CD4-positive, alpha-beta T cell treated with Interleukin-15 for 4 hours (primary cell): ENCODE results near the gene CTDNEP1.

Experiments
- DNase-seq: peaks from one replicate; pipeline ENCODE4 v3.0.0-alpha.2; 2020; ENCODE audit warnings: low spot score

The CTDNEP1 gene

GRCh38 chr17:7280519-7281073, 29.1 kb upstream of the CTDNEP1 start:
- peak; percentile 87 for DNase-seq

DNA sequence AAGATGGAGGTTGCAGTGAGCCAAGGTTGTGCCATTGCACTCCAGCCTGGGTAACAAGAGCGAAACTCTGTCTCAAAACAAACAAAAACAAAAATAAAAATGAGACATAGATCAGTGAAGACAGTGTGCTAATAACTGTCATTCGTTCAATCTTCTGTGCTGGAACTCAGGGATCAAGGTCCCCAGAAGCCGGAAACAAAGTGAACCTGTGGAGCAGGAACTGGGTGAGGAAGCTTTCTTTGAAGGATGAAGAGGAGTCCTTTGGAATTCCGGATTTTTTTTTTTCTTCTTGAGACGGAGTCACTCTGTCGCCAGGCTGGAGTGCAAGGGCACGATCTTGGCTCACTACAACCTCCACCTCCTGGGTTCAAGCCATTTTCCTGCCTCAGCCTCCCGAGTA, 27.9 kb upstream of the CTDNEP1 start:
- DNase-seq: no peak

DNA sequence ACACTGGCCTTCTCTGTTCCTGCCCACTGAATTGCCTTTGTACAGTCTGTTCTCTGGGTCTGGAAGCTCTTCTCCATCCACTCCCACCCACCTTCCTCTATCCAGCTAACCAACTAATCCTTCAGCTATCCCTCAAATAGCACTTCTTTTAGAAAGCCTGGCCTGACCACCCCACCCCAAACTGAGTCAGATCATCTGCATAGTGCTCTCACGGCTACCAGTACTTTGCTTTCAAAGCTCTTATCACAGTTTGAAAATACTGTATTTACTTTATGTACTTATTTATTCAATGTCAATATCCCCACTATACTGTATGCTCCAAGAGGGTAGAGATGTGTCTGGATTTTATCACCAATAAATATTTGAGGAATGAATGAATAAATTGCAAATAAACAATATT, 15.2 kb upstream of the CTDNEP1 start:
- no peak for DNase-seq

DNA sequence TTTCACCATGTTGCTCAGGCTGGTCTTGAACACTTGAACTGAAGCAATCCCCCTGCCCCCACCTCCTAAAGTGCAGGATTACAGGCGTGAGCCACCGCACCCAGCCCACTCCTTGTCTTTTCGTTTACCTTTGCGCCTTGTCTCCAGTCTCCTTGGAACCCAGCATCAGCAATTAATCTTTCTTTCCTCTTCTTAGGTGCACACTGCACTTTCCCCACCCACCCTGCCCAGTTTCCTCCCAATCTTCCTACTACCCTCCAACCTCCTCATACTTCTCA, 12.2 kb upstream of the CTDNEP1 start:
- no peak for DNase-seq

- no peak for DNase-seq
Observed at GRCh38 chr17:7262935-7263800, 11.6 kb upstream of the CTDNEP1 start.

DNA sequence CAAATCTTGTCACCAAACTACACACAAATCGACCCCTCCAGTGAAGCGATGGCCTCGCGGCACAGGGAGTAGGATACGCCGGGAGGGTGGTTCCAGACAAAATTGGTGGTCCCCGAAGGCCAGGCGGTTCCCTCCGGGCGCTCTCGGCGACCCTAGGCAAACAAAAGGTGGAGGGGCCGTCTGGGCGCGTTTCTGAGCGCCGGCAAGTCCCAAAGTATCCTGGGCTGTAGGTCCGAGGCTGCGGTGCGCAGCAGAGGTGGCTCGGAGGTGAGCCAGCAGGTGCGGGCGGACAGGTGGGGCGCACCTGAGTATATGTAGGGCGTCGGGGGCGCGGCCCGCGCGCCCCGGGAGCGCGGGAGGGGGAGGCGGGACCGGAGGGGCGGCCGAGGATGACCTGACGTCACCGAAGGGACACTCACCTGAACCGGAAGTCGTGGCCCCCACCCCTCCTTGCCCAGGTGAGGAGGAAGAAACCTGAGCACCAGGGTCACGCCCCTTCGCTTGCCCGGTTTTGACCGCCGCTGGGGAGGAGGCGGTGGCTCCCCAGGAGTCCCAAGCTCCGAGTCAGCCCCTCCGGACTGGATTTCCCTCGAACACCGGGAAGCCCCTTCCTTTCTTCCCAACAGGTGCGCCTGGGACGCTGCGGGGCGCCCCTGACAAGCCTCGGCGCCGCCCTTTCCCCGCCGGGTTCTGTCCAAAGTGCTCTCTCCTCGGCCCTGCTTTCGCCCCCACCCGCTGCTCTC, 10.8 kb upstream of the CTDNEP1 start, which contains the start of gene CLDN7:
CLDN7 (minus strand) TSS at position 287 of the 743 bp plus-strand sequence. CDS start 435 bp downstream, outside the sequence.
- DNase-seq: no peak

DNA sequence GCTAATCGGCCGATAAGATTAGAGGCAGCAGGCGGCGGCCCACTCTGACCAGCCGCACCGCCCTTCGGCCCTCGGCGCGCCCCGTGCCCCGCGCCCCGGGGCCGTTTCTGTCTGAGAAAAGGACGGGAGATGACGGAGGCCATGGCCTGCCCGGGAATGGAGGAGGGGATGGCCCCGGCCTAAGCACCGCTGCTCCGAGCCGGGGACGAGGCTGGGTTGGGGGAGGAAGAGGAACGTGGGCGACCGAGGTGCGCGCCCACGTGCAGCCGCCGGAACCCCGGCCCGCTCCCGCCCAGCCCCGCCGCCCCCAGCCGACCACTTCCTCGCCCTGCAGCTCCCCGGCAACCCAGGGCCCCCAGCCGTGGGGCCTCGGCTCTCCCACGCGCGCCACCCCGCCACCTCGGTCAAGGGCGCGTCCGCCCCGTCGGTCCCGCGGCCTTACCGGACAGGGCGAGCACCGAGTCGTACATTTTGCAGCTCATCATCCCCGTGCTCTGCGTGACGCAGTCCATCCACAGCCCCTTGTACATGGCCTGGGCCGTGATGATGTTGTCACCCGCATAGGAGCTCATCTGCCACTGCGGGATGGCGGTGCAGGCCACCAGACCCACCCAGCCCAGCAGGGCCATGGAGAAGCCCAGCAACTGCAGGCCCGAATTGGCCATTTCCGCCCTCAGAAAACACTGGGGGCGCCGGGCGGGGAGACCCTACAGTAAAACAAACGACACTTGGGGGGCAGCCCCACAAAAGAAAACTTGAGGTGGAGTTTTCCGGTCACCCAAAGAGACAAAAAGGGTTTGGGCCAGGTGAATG, 10.1 kb upstream of the CTDNEP1 start:
- no peak for DNase-seq

DNA sequence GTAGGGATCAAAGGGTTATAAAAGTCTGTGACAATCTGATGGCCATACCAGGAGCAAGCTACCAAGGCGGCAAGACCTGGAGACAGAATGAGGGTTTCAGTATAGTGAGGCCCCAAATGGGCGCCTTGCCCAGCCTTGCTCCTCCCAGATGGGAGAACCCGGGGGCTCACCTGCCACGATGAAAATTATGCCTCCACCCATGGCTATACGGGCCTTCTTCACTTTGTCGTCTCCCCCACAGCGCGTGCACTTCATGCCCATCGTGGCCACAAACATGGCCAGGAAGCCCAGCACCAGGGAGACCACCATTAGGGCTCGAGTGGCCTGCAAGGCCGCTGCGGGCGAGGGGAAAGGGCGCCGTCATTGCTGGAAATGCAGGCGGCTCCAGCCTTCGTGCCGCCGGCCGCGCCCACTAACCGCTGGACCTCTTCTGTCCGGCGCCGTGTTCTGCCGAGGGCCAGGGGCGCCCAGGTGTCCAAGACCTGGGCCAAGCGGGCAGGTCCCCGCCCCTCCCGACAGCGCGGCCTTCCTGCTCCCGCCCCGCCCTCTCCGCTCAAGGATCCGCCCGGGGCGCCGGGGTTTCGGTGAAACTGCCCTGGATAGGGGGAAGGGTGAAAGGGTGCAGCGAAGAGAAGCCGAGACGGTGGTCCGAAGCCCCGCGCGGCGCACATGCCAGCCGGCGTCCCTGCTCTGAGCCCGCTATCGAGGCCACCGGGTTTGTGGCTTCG, 9.3 kb upstream of the CTDNEP1 start:
- DNase-seq: no peak

DNA sequence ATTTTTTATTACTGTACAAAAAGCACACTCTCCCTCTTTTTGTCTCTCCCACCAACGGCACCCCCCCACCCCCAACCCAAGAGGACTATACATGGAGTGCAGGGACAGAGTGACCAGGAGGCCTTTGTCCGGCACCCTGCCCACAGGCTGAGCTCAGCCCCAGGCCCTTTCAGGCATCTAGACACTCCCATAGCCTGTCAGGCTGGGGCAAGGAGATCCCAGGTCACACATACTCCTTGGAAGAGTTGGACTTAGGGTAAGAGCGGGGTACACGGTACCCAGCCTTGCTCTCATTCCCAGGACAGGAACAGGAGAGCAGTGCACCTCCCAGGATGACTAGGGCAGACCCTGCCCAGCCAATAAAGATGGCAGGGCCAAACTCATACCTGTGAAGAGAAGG, 8.6 kb upstream of the CTDNEP1 start:
- no peak for DNase-seq

- no peak for DNase-seq
Observed at GRCh38 chr17:7259555-7259889, 8.0 kb upstream of the CTDNEP1 start.

GRCh38 chr17:7258731-7259554, 7.4 kb upstream of the CTDNEP1 start:
- no peak for DNase-seq

GRCh38 chr17:7256766-7257456, 5.4 kb upstream of the CTDNEP1 start:
- no peak for DNase-seq

GRCh38 chr17:7254511-7254910, 3.0 kb upstream of the CTDNEP1 start:
- DNase-seq: no peak

GRCh38 chr17:7253082-7253481, 1.5 kb upstream of the CTDNEP1 start:
- no peak for DNase-seq

GRCh38 chr17:7252176-7253043, 876 bp upstream of the CTDNEP1 start, which contains the start of gene ELP5:
Gene ELP5, plus strand, starts transcription at chr17:7252215. Its CDS starts 336 bp downstream, at chr17:7252551.
- DNase-seq: peak; percentile 88

GRCh38 chr17:7250695-7251627, 573 bp downstream of the CTDNEP1 start:
- no peak for DNase-seq

DNA sequence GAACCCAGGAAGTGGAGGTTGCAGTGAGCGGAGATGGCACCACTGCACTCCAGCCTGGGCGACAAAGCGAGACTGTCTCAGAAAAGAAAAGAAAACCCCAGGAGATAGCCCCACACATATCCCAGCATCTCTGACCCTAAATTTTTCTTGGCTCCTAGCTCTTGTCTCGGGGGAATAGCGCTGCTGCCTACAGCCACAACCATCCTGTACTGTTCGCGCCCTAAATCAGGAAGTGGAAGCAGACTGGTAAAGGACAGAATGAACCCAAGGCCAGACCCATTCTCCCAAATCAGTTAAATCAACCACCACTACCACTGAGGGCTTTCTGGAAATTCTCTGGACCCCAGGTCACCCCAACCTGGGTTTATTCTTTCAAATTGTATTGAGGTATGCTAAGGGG, 1.7 kb downstream of the CTDNEP1 start:
- DNase-seq: no peak

DNA sequence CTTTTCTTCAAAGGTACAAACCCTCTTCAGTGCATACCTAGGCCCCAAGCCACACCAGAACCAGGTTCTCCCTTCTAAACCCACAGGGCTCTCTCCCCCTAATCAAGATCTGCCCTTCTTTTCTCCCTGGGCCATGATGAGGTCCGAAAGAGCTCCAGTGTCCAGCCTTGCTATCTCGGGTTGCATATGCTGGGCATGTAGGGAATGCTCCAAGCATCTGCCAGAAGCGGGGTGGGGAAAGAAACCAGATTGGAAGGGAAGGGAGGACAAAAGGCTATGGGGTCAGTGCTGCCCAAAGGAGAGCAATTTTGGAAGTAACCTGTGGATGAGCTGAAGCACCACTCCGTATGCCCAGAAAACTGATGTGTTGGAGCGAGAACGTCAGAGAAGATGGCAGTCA, 2.3 kb downstream of the CTDNEP1 start:
- no peak for DNase-seq
